Measurements from ENCODE around the gene HDGFL3. TPM values are rescaled to one million over a fixed set of nuclear protein-coding genes. Genes with fewer than 3 reads are reported as not detected.
A peak's percentile ranks its signal among the peaks of the same experiment; 100 is the strongest.

The HDGFL3 gene
- polyA plus RNA-seq, 2 of the 4 experiments (the other 2 are of a cell fraction) = 47.4 to 91.2 TPM

GRCh38 chr15:83163032-83163431 lies 44.6 kb downstream of the HDGFL3 start (continued):
- no peak for TF ChIP-seq RNF2 (IDR thresholded peaks at IDR 0.05; ENCODE audit: borderline replicate concordance, low read depth)
- TF ChIP-seq HEYL (CRISPR knock-in tag; IDR thresholded peaks at IDR 0.05) = no peak
- TF ChIP-seq CBX8 (IDR thresholded peaks at IDR 0.05) = no peak
- TF ChIP-seq ZNF302 (CRISPR knock-in tag; IDR thresholded peaks at IDR 0.05) = no peak
- no peak for TF ChIP-seq NPAS2 (CRISPR knock-in tag; IDR thresholded peaks at IDR 0.05; ENCODE audit: borderline replicate concordance)
- no peak for TF ChIP-seq TP53 (CRISPR knock-in tag; IDR thresholded peaks at IDR 0.05)

DNA sequence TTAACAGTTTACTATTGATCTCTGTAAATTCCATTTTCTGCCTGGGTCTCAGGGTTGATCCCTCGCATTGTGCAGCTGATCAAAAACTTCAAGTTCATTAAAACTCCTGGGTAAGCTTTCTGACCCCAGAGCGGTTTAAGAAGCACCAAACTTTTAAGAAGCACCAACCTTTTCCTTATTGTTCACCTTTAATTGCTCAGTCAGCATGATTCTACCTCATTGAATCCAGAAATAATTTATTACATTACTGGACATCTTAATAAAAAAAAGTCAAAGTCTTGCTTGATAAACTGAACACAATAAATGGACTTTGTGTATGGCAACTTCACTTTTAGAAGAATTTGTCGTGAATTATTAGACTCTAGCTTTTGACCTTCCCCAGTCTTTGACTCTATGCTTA lies 46.9 kb downstream of the HDGFL3 start:
- POLR2A ChIA-PET = no interaction called here
- FAIRE-seq (peak; percentile 80), ATAC-seq (no peak), DNase-seq (ENCODE audit: low read depth in 1 of 2, low spot score in 1 of 2) (no peak)
- H3K4me2 ChIP-seq = no peak overlapping the region
- 95% methylated on average over 3 of the region's 3 CpGs for WGBS (ENCODE audit: missing lambda C conversion rate)
- no peak overlapping the region for H3K27ac ChIP-seq
- TF ChIP-seq MAFK (IDR thresholded peaks at IDR 0.05; ENCODE audit: partially characterized antibody) (peak; percentile 86), TP53 (CRISPR knock-in tag; IDR thresholded peaks at IDR 0.05) (no peak)
- peaks cover 9% of the 10 kb centered on the region for H3K9me3 ChIP-seq
- CTCF ChIA-PET = interaction anchor here (1.1 kb wide), 1 partner anchor 29 kb away, joined by 3 read pairs; no protein-coding TSS in a partner anchor
- H3K4me1 ChIP-seq = peaks cover 4% of the 10 kb centered on the region; the same call in 1 of the 3 replicates
- no peak overlapping the region for H3K4me3 ChIP-seq

DNA sequence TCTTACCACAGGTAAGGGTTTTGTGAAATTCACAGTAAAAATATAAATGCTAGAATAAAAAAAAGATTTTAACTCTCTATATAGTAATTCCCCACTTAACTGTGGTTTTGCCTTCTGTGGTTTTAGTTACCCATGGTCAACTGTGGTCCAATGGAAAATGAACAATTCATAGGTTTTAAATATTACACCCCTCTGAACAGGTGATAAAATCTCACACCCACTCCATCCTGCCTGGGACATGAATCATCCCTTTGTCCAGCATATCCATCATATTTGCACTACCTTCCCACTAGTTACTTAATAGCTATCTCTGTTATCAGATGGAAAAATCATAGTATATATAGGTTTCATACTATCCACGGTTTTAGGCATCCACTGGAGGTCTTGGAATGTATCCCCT lies 49.2 kb downstream of the HDGFL3 start:
- ChIA-PET POLR2A (no interaction called here), CTCF (interaction anchor here (1.0 kb wide), 1 partner anchor 10 kb away, joined by 3 read pairs; no protein-coding TSS in a partner anchor)
- no peak overlapping the region for H3K27ac ChIP-seq
- ATAC-seq (no peak), DNase-seq (ENCODE audit: low read depth in 1 of 2, low spot score in 1 of 2) (no peak), FAIRE-seq (no peak)
- peaks cover 4% of the 10 kb centered on the region; the same call in 1 of the 3 replicates for H3K4me1 ChIP-seq
- no peaks in the 10 kb centered on the region for H3K9me3 ChIP-seq
- no peak overlapping the region for H3K4me3 ChIP-seq
- WGBS (ENCODE audit: missing lambda C conversion rate) = 36% methylated on average over 1 of the region's 1 CpG
- no peak overlapping the region for H3K4me2 ChIP-seq
- TF ChIP-seq NPAS2 (CRISPR knock-in tag; IDR thresholded peaks at IDR 0.05; ENCODE audit: borderline replicate concordance) (no peak), CEBPB (IDR thresholded peaks at IDR 0.05) (no peak), CTCF (IDR thresholded peaks at IDR 0.05) (no peak), TFCP2L1 (CRISPR knock-in tag; IDR thresholded peaks at IDR 0.05) (no peak), KDM1A (IDR thresholded peaks at IDR 0.05; ENCODE audit: low read depth) (no peak), NR3C1 (IDR thresholded peaks at IDR 0.05) (no peak), CBX2 (IDR thresholded peaks at IDR 0.05; ENCODE audit: borderline replicate concordance, low read depth) (no peak), JUNB (IDR thresholded peaks at IDR 0.05) (no peak), HEYL (CRISPR knock-in tag; IDR thresholded peaks at IDR 0.05) (no peak)
- TF ChIP-seq, protein P1, sequence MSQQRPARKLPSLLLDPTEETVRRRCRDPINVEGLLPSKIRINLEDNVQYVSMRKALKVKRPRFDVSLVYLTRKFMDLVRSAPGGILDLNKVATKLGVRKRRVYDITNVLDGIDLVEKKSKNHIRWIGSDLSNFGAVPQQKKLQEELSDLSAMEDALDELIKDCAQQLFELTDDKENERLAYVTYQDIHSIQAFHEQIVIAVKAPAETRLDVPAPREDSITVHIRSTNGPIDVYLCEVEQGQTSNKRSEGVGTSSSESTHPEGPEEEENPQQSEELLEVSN (IDR thresholded peaks at IDR 0.05; ENCODE audit: borderline replicate concordance, low read depth) = no peak

- 51% methylated on average over 1 of the region's 1 CpG for WGBS (ENCODE audit: missing lambda C conversion rate)
- no peak overlapping the region for H3K4me2 ChIP-seq
- H3K9me3 ChIP-seq = no peaks in the 10 kb centered on the region
- H3K4me3 ChIP-seq = no peak overlapping the region
- ChIA-PET POLR2A (no interaction called here), CTCF (no interaction called here)
- FAIRE-seq (no peak), DNase-seq (ENCODE audit: low read depth in 1 of 2, low spot score in 1 of 2) (no peak), ATAC-seq (no peak)
- no peak overlapping the region for H3K27ac ChIP-seq
- TF ChIP-seq, protein P2, sequence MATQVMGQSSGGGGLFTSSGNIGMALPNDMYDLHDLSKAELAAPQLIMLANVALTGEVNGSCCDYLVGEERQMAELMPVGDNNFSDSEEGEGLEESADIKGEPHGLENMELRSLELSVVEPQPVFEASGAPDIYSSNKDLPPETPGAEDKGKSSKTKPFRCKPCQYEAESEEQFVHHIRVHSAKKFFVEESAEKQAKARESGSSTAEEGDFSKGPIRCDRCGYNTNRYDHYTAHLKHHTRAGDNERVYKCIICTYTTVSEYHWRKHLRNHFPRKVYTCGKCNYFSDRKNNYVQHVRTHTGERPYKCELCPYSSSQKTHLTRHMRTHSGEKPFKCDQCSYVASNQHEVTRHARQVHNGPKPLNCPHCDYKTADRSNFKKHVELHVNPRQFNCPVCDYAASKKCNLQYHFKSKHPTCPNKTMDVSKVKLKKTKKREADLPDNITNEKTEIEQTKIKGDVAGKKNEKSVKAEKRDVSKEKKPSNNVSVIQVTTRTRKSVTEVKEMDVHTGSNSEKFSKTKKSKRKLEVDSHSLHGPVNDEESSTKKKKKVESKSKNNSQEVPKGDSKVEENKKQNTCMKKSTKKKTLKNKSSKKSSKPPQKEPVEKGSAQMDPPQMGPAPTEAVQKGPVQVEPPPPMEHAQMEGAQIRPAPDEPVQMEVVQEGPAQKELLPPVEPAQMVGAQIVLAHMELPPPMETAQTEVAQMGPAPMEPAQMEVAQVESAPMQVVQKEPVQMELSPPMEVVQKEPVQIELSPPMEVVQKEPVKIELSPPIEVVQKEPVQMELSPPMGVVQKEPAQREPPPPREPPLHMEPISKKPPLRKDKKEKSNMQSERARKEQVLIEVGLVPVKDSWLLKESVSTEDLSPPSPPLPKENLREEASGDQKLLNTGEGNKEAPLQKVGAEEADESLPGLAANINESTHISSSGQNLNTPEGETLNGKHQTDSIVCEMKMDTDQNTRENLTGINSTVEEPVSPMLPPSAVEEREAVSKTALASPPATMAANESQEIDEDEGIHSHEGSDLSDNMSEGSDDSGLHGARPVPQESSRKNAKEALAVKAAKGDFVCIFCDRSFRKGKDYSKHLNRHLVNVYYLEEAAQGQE (IDR thresholded peaks at IDR 0.05) = no peak
- H3K4me1 ChIP-seq = peaks cover 4% of the 10 kb centered on the region; the same call in 1 of the 3 replicates
Measured at GRCh38 chr15:83155942-83156341, 51.7 kb downstream of the HDGFL3 start.
